Measurements from ENCODE around the gene CSF2RB. TPM values are rescaled to one million over a fixed set of nuclear protein-coding genes. Genes with fewer than 3 reads are reported as not detected.

CSF2RB gene
- 141 and 152 TPM in 2 replicates for total RNA-seq

- peak; percentile 85 for ATAC-seq (ENCODE audit: low read depth)
These were observed at the start of gene CSF2RB for GRCh38 chr22:36913427-36914389. CSF2RB (plus strand) TSS chr22:36913628; CDS start chr22:36922208, 8,580 bp downstream.

GRCh38 chr22:36863979-36864378 lies 49.4 kb upstream of the CSF2RB start:
- no peak overlapping the region for H3K4me3 Mint-ChIP-seq
- intact Hi-C loops (cut with micrococcal nuclease), result loop anchor here (5.0 kb wide), 1 partner anchor 337 kb away; the partner anchor contains the start of gene EIF3D
- no peaks in the 10 kb centered on the region for H3K9me3 Mint-ChIP-seq
- ChIA-PET CTCF (interaction anchor here (3.5 kb wide), 1 partner anchor 8 kb away, joined by 23 read pairs; no protein-coding TSS in a partner anchor), POLR2A (interaction anchor here (0.6 to 3.4 kb wide), 2 partner anchors 50 to 376 kb away, joined by 3 to 22 read pairs; partner anchors contain the start of gene CSF2RB)
- peaks cover 57% of the 10 kb centered on the region for H3K36me3 Mint-ChIP-seq (ENCODE audit: low read depth)
- no peaks in the 10 kb centered on the region for H3K27me3 Mint-ChIP-seq
- no peak for ATAC-seq (ENCODE audit: low read depth)
- DNase-seq, result no peak
- peaks cover 82% of the 10 kb centered on the region for H3K4me1 Mint-ChIP-seq
- H3K27ac Mint-ChIP-seq, result peak overlapping the region; percentile 94
- no peak for TF ChIP-seq CTCF (IDR thresholded peaks at IDR 0.05)

More at GRCh38 chr22:36913427-36914389, at the start of gene CSF2RB:
- peak within 1 kb of the TSS; percentile 94 for H3K4me3 Mint-ChIP-seq
- no peaks in the 10 kb centered on the region for H3K9me3 Mint-ChIP-seq
- H3K4me1 Mint-ChIP-seq, result peaks cover 50% of the 10 kb centered on the region
- H3K27me3 Mint-ChIP-seq, result peaks cover 1% of the 10 kb centered on the region
- POLR2A ChIA-PET, result interaction anchor here (0.6 to 2.8 kb wide), 15 partner anchors 8 to 752 kb away, joined by 3 to 42 read pairs (median 4); partner anchors contain the start of gene NCF4
- peak; percentile 36 for DNase-seq
- peaks cover 35% of the 10 kb centered on the region for H3K36me3 Mint-ChIP-seq (ENCODE audit: low read depth)
- peak within 1 kb of the TSS; percentile 95 for H3K27ac Mint-ChIP-seq
- TF ChIP-seq CTCF (IDR thresholded peaks at IDR 0.05), result no peak
- intact Hi-C loops (cut with micrococcal nuclease), result loop anchor here (1.0 to 5.0 kb wide), 4 partner anchors 8 to 131 kb away; no protein-coding TSS in a partner anchor
- CTCF ChIA-PET, result interaction anchor here (1.6 to 2.9 kb wide), 3 partner anchors 54 to 64 kb away, joined by 6 to 30 read pairs (median 6); partner anchors contain the start of gene NCF4

- ChIA-PET POLR2A (interaction anchor here (0.6 to 3.4 kb wide), 7 partner anchors 9 to 1254 kb away, joined by 3 to 22 read pairs (median 4); partner anchors contain the start of gene CSF2RB), CTCF (interaction anchor here (3.5 kb wide), 1 partner anchor 8 kb away, joined by 23 read pairs; no protein-coding TSS in a partner anchor)
- DNase-seq (no peak), ATAC-seq (ENCODE audit: low read depth) (no peak)
- no peaks in the 10 kb centered on the region for H3K27me3 Mint-ChIP-seq
- TF ChIP-seq CTCF (IDR thresholded peaks at IDR 0.05), result no peak
- intact Hi-C loops (cut with micrococcal nuclease), result loop anchor here (5.0 kb wide), 1 partner anchor 337 kb away; the partner anchor contains the start of gene EIF3D
- H3K36me3 Mint-ChIP-seq (ENCODE audit: low read depth), result peaks cover 63% of the 10 kb centered on the region
- no peaks in the 10 kb centered on the region for H3K9me3 Mint-ChIP-seq
- H3K4me3 Mint-ChIP-seq, result peak overlapping the region; percentile 56
- H3K27ac Mint-ChIP-seq, result peak overlapping the region; percentile 94
- peaks cover 75% of the 10 kb centered on the region for H3K4me1 Mint-ChIP-seq
These were observed 48.8 kb upstream of the CSF2RB start for GRCh38 chr22:36864454-36865215.

GRCh38 chr22:36865346-36865745 lies 48.1 kb upstream of the CSF2RB start:
- ChIA-PET POLR2A (interaction anchor here (0.6 to 3.4 kb wide), 6 partner anchors 9 to 383 kb away, joined by 3 to 22 read pairs (median 4); partner anchors contain the start of gene CSF2RB), CTCF (interaction anchor here (1.0 to 3.5 kb wide), 2 partner anchors 9 to 83 kb away, joined by 3 to 23 read pairs; no protein-coding TSS in a partner anchor)
- intact Hi-C loops (cut with micrococcal nuclease), result no loop called here
- peaks cover 68% of the 10 kb centered on the region for H3K4me1 Mint-ChIP-seq
- peak overlapping the region; percentile 94 for H3K27ac Mint-ChIP-seq
- no peaks in the 10 kb centered on the region for H3K9me3 Mint-ChIP-seq
- no peak for TF ChIP-seq CTCF (IDR thresholded peaks at IDR 0.05)
- H3K36me3 Mint-ChIP-seq (ENCODE audit: low read depth), result peaks cover 68% of the 10 kb centered on the region
- DNase-seq, result peak; percentile 32
- H3K27me3 Mint-ChIP-seq, result no peaks in the 10 kb centered on the region
- peak overlapping the region; percentile 56 for H3K4me3 Mint-ChIP-seq
- peak; percentile 15 for ATAC-seq (ENCODE audit: low read depth)

All from activated B cell treated with CpG ODN at 0.5 μM for 24 hours (primary cell).